ENCODE results near the gene SCN9A. TPM values are rescaled to one million over a fixed set of nuclear protein-coding genes. Genes with fewer than 3 reads are reported as not detected.

The SCN9A gene
- total RNA-seq, 2 donors from 2014 or later = 6.4 to 12.0 TPM

- no peaks in the 10 kb centered on the region for H3K36me3 ChIP-seq
- peak overlapping the region; percentile 50 for H3K4me3 ChIP-seq
- H3K4me1 ChIP-seq = no peaks in the 10 kb centered on the region
- DNase-seq = peak; percentile 50
- H3K27me3 ChIP-seq = no peaks in the 10 kb centered on the region
- no peak for TF ChIP-seq CTCF (IDR thresholded peaks at IDR 0.05)
- no peaks in the 10 kb centered on the region for H3K9me3 ChIP-seq
- intact Hi-C loops (cut with DNase I) = no loop called here
- peak overlapping the region; percentile 79 for H3K27ac ChIP-seq
- H3K9ac ChIP-seq (ENCODE audit: low read depth in 2 of 2, low read length in 2 of 2) = peak overlapping the region; percentile 13 to 31
Observed at GRCh38 chr2:166375195-166375735, 479 bp downstream of the SCN9A start.

GRCh38 chr2:166373951-166374350 is 1.8 kb downstream of the SCN9A start:
- DNase-seq = no peak
- Histone ChIP-seq H3K27me3 (no peaks in the 10 kb centered on the region), H3K36me3 (no peaks in the 10 kb centered on the region), H3K4me3 (no peak overlapping the region), H3K9me3 (no peaks in the 10 kb centered on the region), H3K4me1 (no peaks in the 10 kb centered on the region), H3K9ac (ENCODE audit: low read depth in 2 of 2, low read length in 2 of 2) (no peak overlapping the region), H3K27ac (no peak overlapping the region)
- TF ChIP-seq CTCF (IDR thresholded peaks at IDR 0.05) = no peak
- intact Hi-C loops (cut with DNase I) = no loop called here

DNA sequence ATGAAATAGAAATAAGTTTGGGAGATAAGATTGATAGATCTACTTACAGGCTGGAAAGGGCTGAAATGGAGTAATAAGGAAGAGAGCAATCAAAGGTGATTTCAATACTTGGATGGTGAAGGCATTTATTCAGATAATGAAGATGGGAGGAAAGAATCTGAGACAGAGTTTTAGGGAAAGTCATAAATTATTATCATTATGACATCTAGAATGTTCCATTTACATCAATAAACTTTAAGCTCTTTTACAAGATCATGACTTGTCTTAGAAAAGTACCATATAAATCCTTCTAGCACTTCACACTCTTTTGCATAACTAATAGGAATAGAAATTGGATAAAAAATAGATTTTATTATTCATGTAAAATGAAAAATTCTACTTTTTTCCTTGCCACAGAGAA is 2.2 kb downstream of the SCN9A start:
- DNase-seq = no peak
- no peak overlapping the region for H3K4me3 ChIP-seq
- no peak overlapping the region for H3K27ac ChIP-seq
- no peak for TF ChIP-seq CTCF (IDR thresholded peaks at IDR 0.05)
- intact Hi-C loops (cut with DNase I) = no loop called here
- H3K27me3 ChIP-seq = no peaks in the 10 kb centered on the region
- H3K9ac ChIP-seq (ENCODE audit: low read depth in 2 of 2, low read length in 2 of 2) = no peak overlapping the region
- H3K4me1 ChIP-seq = no peaks in the 10 kb centered on the region
- H3K36me3 ChIP-seq = no peaks in the 10 kb centered on the region
- no peaks in the 10 kb centered on the region for H3K9me3 ChIP-seq

GRCh38 chr2:166373105-166373504 is 2.6 kb downstream of the SCN9A start:
- Histone ChIP-seq H3K4me3 (no peak overlapping the region), H3K27me3 (no peaks in the 10 kb centered on the region), H3K36me3 (no peaks in the 10 kb centered on the region), H3K9ac (ENCODE audit: low read depth in 2 of 2, low read length in 2 of 2) (no peak overlapping the region), H3K4me1 (no peaks in the 10 kb centered on the region), H3K9me3 (no peaks in the 10 kb centered on the region), H3K27ac (no peak overlapping the region)
- no peak for DNase-seq
- no peak for TF ChIP-seq CTCF (IDR thresholded peaks at IDR 0.05)
- intact Hi-C loops (cut with DNase I) = no loop called here

DNA sequence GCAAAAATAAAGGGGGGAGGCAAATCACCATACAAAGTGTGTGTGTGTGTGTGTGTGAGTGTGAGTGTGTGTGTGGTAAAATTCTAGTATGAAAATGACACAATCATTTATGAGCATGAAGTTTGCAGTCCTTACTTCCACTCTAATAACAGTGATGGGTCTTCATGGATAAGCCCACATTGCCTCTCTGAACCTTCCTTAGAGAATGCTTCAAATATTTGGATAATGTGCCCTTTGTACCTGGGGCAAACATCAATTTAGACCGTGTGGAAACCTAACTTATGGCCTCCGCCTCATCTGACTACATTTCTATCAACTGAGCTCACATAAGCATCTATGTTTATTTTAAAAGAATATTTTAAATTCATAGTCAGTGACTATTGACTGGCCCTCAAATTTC is 3.7 kb downstream of the SCN9A start:
- Histone ChIP-seq H3K36me3 (no peaks in the 10 kb centered on the region), H3K4me3 (no peak overlapping the region), H3K27me3 (no peaks in the 10 kb centered on the region), H3K9me3 (no peaks in the 10 kb centered on the region), H3K9ac (ENCODE audit: low read depth in 2 of 2, low read length in 2 of 2) (no peak overlapping the region), H3K27ac (no peak overlapping the region), H3K4me1 (no peaks in the 10 kb centered on the region)
- no peak for DNase-seq
- no peak for TF ChIP-seq CTCF (IDR thresholded peaks at IDR 0.05)
- intact Hi-C loops (cut with DNase I) = no loop called here

Measured in colonic mucosa (tissue), 4 donors.